ENCODE measurements around the gene HS2ST1.

The HS2ST1 gene

GRCh38 chr1:87156124-87156523, 241.7 kb downstream of the HS2ST1 start:
- no peak overlapping the region for H3K4me3 ChIP-seq (ENCODE audit: low read depth, low read length)
- TF ChIP-seq POLR2A (IDR thresholded peaks at IDR 0.05; ENCODE audit: extremely low read depth, insufficient read length): no peak
- TF ChIP-seq MAX (IDR thresholded peaks at IDR 0.05; ENCODE audit: low read depth, low read length): no peak
- TF ChIP-seq MYC (IDR thresholded peaks at IDR 0.05; ENCODE audit: low read depth, low read length): no peak
- TF ChIP-seq CTCF (IDR thresholded peaks at IDR 0.05; ENCODE audit: low read depth, low read length): no peak
- no peak for DNase-seq (ENCODE audit: low read depth)

DNA sequence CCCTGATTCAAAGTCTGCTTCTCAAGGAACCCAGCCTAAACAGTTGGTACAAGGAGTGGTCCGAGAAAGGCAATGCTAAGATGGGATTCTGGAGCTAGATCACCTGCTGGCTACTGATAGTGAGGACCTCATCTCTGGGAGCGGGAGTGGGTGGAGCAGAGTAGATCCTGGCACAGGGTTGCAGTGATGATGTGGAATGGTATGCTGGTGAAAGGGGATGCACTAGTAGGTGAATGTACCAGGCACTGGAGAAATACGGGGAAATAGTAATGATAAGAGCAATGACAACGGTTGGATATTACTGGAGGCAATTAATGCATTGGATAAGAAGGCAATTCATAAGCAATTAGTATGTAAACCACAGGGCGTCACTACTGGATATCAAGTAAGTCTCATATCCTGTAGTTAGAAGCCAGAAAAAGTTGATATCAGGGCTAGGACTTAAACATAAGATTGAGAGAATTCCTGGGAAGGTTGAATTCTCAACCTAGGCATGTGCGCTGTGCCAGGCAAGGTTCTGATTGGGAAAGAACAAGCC, 245.0 kb downstream of the HS2ST1 start:
- TF ChIP-seq MAX (IDR thresholded peaks at IDR 0.05; ENCODE audit: low read depth, low read length): no peak
- no peak for TF ChIP-seq MYC (IDR thresholded peaks at IDR 0.05; ENCODE audit: low read depth, low read length)
- no peak for TF ChIP-seq CTCF (IDR thresholded peaks at IDR 0.05; ENCODE audit: low read depth, low read length)
- TF ChIP-seq POLR2A (IDR thresholded peaks at IDR 0.05; ENCODE audit: extremely low read depth, insufficient read length): no peak
- H3K4me3 ChIP-seq (ENCODE audit: low read depth, low read length): no peak overlapping the region
- no peak for DNase-seq (ENCODE audit: low read depth)

Measured in NB4 (cell line).